ENCODE results near the gene QPCTL. TPM values are rescaled to one million over a fixed set of nuclear protein-coding genes. Genes with fewer than 3 reads are reported as not detected.

Gene QPCTL
- total and polyA plus RNA-seq, 9 of the 15 experiments (the other 6 are each of a cell fraction or from before 2014, with no cell fraction given): 0.99 to 31.3 (median 12.7) TPM

DNA sequence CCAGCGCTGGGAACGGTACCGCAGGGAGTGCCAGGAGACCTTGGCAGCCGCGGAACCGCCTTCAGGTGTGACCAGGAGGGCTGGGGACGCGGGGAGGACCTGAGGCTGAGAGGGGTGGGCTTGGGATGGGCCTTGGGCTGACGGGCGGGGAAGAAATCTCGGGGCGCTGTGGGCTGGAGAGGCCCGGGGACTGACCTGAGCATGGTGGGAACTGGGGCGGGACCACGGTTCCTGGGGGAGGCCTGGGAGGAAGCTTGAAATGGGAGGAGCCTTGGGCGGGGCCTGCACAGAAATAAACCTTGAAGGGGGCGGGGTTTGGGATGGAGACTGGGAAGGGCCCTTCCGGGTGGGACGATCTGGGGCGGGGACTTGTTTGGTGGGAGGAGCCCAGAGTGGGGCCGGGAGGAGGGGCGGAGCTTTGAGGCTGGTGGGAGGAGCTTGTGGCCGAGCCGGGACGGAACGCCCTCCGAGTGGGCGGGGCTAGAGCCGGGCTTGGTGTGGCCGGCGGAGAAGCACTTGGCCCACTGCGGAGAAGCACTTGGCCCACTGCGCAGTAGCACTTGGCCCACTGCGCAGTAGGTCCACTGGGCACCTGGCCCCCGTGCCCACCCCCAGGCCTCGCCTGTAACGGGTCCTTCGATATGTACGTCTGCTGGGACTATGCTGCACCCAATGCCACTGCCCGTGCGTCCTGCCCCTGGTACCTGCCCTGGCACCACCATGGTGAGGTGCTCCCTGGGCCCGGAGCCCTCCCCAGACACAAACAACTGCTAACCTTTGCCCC is 21.6 kb upstream of the QPCTL start (continued):
- TF ChIP-seq ZSCAN32 (CRISPR knock-in tag; IDR thresholded peaks at IDR 0.05) (no peak), ZNF436 (CRISPR knock-in tag; IDR thresholded peaks at IDR 0.05) (no peak), SPI1 (IDR thresholded peaks at IDR 0.05; ENCODE audit: borderline replicate concordance, low read depth, low read length) (peak; percentile 52; the same call in 1 of the 2 replicates), MTF1 (CRISPR knock-in tag; IDR thresholded peaks at IDR 0.05; ENCODE audit: borderline replicate concordance) (no peak), ZNF253 (CRISPR knock-in tag; conservative IDR thresholded peaks at IDR 0.05) (no peak), STAG1 (CRISPR knock-in tag; IDR thresholded peaks at IDR 0.05; ENCODE audit: borderline replicate concordance) (peak; percentile 35; the same call in 1 of the 2 replicates), GTF2E2 (tag; IDR thresholded peaks at IDR 0.05) (no peak), ZC3H4 (CRISPR knock-in tag; IDR thresholded peaks at IDR 0.05; ENCODE audit: borderline replicate concordance) (0 out of 2 replicates have a peak, but pooled peaks have one; percentile 47), GABPB2 (CRISPR knock-in tag; conservative IDR thresholded peaks at IDR 0.05) (no peak), PRPF4 (IDR thresholded peaks at IDR 0.05; ENCODE audit: insufficient read depth, low read depth, low read length, poor library complexity, severe bottlenecking) (no peak), SRSF1 (IDR thresholded peaks at IDR 0.05; ENCODE audit: low read depth, low read length) (no peak), ZBTB7A (IDR thresholded peaks at IDR 0.05; ENCODE audit: borderline replicate concordance, control insufficient read depth, low read depth, low read length) (peak; percentile 49; the same call in 1 of the 2 replicates), TRIM28 (IDR thresholded peaks at IDR 0.05) (no peak; the same call in 1 of the 2 replicates), PURB (CRISPR knock-in tag; IDR thresholded peaks at IDR 0.05; ENCODE audit: low read depth) (no peak), CCNT2 (IDR thresholded peaks at IDR 0.05; ENCODE audit: borderline replicate concordance, extremely low read depth, insufficient read length, low read depth, low read length) (peak; percentile 81), ZFPM2 (CRISPR knock-in tag; IDR thresholded peaks at IDR 0.05) (no peak), ZFX (CRISPR knock-in tag; IDR thresholded peaks at IDR 0.05) (peak; percentile 53), ZNF583 (CRISPR knock-in tag; IDR thresholded peaks at IDR 0.05) (no peak), CBX2 (IDR thresholded peaks at IDR 0.05; ENCODE audit: insufficient read depth, low read length, poor library complexity, severe bottlenecking) (no peak), SMAD2 (IDR thresholded peaks at IDR 0.05; ENCODE audit: low read depth, low read length) (no peak), ZBED1 (IDR thresholded peaks at IDR 0.05) (no peak), MED1 (CRISPR knock-in tag; IDR thresholded peaks at IDR 0.05; ENCODE audit: borderline replicate concordance) (0 out of 2 replicates have a peak, but pooled peaks have one; percentile 56)
- TF ChIP-seq, protein P1, sequence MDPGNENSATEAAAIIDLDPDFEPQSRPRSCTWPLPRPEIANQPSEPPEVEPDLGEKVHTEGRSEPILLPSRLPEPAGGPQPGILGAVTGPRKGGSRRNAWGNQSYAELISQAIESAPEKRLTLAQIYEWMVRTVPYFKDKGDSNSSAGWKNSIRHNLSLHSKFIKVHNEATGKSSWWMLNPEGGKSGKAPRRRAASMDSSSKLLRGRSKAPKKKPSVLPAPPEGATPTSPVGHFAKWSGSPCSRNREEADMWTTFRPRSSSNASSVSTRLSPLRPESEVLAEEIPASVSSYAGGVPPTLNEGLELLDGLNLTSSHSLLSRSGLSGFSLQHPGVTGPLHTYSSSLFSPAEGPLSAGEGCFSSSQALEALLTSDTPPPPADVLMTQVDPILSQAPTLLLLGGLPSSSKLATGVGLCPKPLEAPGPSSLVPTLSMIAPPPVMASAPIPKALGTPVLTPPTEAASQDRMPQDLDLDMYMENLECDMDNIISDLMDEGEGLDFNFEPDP (CRISPR knock-in tag; IDR thresholded peaks at IDR 0.05): no peak
- TF ChIP-seq, protein P2, sequence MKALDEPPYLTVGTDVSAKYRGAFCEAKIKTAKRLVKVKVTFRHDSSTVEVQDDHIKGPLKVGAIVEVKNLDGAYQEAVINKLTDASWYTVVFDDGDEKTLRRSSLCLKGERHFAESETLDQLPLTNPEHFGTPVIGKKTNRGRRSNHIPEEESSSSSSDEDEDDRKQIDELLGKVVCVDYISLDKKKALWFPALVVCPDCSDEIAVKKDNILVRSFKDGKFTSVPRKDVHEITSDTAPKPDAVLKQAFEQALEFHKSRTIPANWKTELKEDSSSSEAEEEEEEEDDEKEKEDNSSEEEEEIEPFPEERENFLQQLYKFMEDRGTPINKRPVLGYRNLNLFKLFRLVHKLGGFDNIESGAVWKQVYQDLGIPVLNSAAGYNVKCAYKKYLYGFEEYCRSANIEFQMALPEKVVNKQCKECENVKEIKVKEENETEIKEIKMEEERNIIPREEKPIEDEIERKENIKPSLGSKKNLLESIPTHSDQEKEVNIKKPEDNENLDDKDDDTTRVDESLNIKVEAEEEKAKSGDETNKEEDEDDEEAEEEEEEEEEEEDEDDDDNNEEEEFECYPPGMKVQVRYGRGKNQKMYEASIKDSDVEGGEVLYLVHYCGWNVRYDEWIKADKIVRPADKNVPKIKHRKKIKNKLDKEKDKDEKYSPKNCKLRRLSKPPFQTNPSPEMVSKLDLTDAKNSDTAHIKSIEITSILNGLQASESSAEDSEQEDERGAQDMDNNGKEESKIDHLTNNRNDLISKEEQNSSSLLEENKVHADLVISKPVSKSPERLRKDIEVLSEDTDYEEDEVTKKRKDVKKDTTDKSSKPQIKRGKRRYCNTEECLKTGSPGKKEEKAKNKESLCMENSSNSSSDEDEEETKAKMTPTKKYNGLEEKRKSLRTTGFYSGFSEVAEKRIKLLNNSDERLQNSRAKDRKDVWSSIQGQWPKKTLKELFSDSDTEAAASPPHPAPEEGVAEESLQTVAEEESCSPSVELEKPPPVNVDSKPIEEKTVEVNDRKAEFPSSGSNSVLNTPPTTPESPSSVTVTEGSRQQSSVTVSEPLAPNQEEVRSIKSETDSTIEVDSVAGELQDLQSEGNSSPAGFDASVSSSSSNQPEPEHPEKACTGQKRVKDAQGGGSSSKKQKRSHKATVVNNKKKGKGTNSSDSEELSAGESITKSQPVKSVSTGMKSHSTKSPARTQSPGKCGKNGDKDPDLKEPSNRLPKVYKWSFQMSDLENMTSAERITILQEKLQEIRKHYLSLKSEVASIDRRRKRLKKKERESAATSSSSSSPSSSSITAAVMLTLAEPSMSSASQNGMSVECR (CRISPR knock-in tag; IDR thresholded peaks at IDR 0.05): peak; percentile 45; the same call in 1 of the 2 replicates

Data from K562 (cell line).